Osteoblast (primary cell): Measurements from ENCODE around the gene KDM7A. TPM values are rescaled to one million over a fixed set of nuclear protein-coding genes. Genes with fewer than 3 reads are reported as not detected.

ENCODE experiments used
- DNase-seq: peaks from one replicate; pipeline ENCODE4 v3.0.0; 2011; ENCODE audit warnings: low spot score, mixed read lengths; ENCODE audit not compliant: insufficient read length; ENCODE audit errors: missing footprints
- H2AFZ ChIP-seq: 2 replicates; pipeline ENCODE4 v1.6.0; 2011; ENCODE audit warnings: mild to moderate bottlenecking, low read length
- H3K27ac ChIP-seq: 2 replicates; pipeline ENCODE4 v1.5.1; 2011; ENCODE audit warnings: mild to moderate bottlenecking, low read depth, low read length, moderate library complexity
- H3K27me3 ChIP-seq: 2 replicates; pipeline ENCODE4 v1.6.0; 2012; ENCODE audit warnings: mild to moderate bottlenecking, control low read depth, inconsistent platforms, low read length, moderate library complexity; ENCODE audit not compliant: insufficient read depth
- H3K36me3 ChIP-seq: 2 replicates; pipeline ENCODE4 v1.5.1; 2011; ENCODE audit warnings: mild to moderate bottlenecking, low read length, control low read depth, moderate library complexity; ENCODE audit not compliant: insufficient read depth
- H3K4me1 ChIP-seq: 2 replicates; pipeline ENCODE4 v1.5.1; 2011; ENCODE audit warnings: mild to moderate bottlenecking, low read length, control low read depth, moderate library complexity; ENCODE audit not compliant: insufficient read depth
- H3K4me2 ChIP-seq: 2 replicates; pipeline ENCODE4 v1.6.0; 2011; ENCODE audit warnings: mild to moderate bottlenecking, low read length; ENCODE audit not compliant: insufficient read depth
- H3K4me3 ChIP-seq: fragments of 200-600 bp; sonication (generic); 3 replicates; pipeline ENCODE4 v1.5.1; 2012; ENCODE audit warnings: mild to moderate bottlenecking, low read length, inconsistent platforms; ENCODE audit not compliant: insufficient read depth
- H3K79me2 ChIP-seq: 2 replicates; pipeline ENCODE4 v1.6.0; 2012; ENCODE audit warnings: mild to moderate bottlenecking, low read length, control low read depth, inconsistent platforms; ENCODE audit not compliant: insufficient read depth
- H3K9me3 ChIP-seq: 2 replicates; pipeline ENCODE4 v1.5.1; 2011; ENCODE audit warnings: low read depth, low read length, control low read depth
- H4K20me1 ChIP-seq: 2 replicates; pipeline ENCODE4 v1.6.0; 2012; ENCODE audit warnings: mild to moderate bottlenecking, low read length, control low read depth; ENCODE audit not compliant: insufficient read depth
- CTCF ChIP-seq: IDR thresholded peaks from 2 replicates; pipeline ENCODE4 v1.5.1; 2011; ENCODE audit warnings: mild to moderate bottlenecking, low read depth, low read length, moderate library complexity; ENCODE audit errors: extremely low read depth
- total RNA-seq: library from RNA; depleted of rRNA; stranded (reverse); fragments of >200 nt; gene quantifications from 2 replicates; pipeline ENCODE4 v1.2.3, GENCODE V29; 2012

The KDM7A gene
- total RNA-seq, 1 donor: 13.4 TPM

GRCh38 chr7:140062118-140062527 lies 114.7 kb downstream of the KDM7A start:
- H3K79me2 ChIP-seq: peaks cover 12% of the 10 kb centered on the region
- H4K20me1 ChIP-seq: no peaks in the 10 kb centered on the region
- DNase-seq: no peak
- H3K4me2 ChIP-seq: peak overlapping the region; percentile 81
- H3K4me1 ChIP-seq: peaks cover 33% of the 10 kb centered on the region
- no peaks in the 10 kb centered on the region for H3K36me3 ChIP-seq
- no peaks in the 10 kb centered on the region for H3K9me3 ChIP-seq
- TF ChIP-seq CTCF: no peak
- H2AFZ ChIP-seq: peak overlapping the region; percentile 92
- H3K4me3 ChIP-seq: peak overlapping the region; percentile 85
- peak overlapping the region; percentile 78 for H3K27ac ChIP-seq
- no peaks in the 10 kb centered on the region for H3K27me3 ChIP-seq

GRCh38 chr7:140061607-140061930 lies 115.2 kb downstream of the KDM7A start:
- Histone ChIP-seq H3K4me2 (peak overlapping the region; percentile 81), H3K27ac (peak overlapping the region; percentile 52)
- TF ChIP-seq CTCF: no peak

GRCh38 chr7:140060788-140061606 lies 115.8 kb downstream of the KDM7A start:
- H2AFZ ChIP-seq: no peak overlapping the region
- peak overlapping the region; percentile 81 for H3K4me2 ChIP-seq
- no peak for DNase-seq
- H4K20me1 ChIP-seq: no peaks in the 10 kb centered on the region
- no peaks in the 10 kb centered on the region for H3K36me3 ChIP-seq
- peaks cover 13% of the 10 kb centered on the region for H3K79me2 ChIP-seq
- H3K9me3 ChIP-seq: no peaks in the 10 kb centered on the region
- H3K4me1 ChIP-seq: peaks cover 33% of the 10 kb centered on the region
- peak overlapping the region; percentile 85 for H3K4me3 ChIP-seq
- H3K27me3 ChIP-seq: no peaks in the 10 kb centered on the region
- no peak for TF ChIP-seq CTCF
- peak overlapping the region; percentile 52 for H3K27ac ChIP-seq

More at GRCh38 chr7:140061607-140061930, 115.2 kb downstream of the KDM7A start:
- H3K4me3 ChIP-seq: peak overlapping the region; percentile 85
- H3K9me3 ChIP-seq: no peaks in the 10 kb centered on the region
- peaks cover 33% of the 10 kb centered on the region for H3K4me1 ChIP-seq
- peaks cover 13% of the 10 kb centered on the region for H3K79me2 ChIP-seq
- no peak overlapping the region for H2AFZ ChIP-seq
- H4K20me1 ChIP-seq: no peaks in the 10 kb centered on the region
- no peaks in the 10 kb centered on the region for H3K27me3 ChIP-seq
- no peak for DNase-seq
- H3K36me3 ChIP-seq: no peaks in the 10 kb centered on the region

- peaks cover 13% of the 10 kb centered on the region for H3K79me2 ChIP-seq
- no peaks in the 10 kb centered on the region for H3K9me3 ChIP-seq
- peak overlapping the region; percentile 52 for H3K27ac ChIP-seq
- H3K36me3 ChIP-seq: no peaks in the 10 kb centered on the region
- H3K27me3 ChIP-seq: no peaks in the 10 kb centered on the region
- DNase-seq: no peak
- H4K20me1 ChIP-seq: no peaks in the 10 kb centered on the region
- TF ChIP-seq CTCF: no peak
- peaks cover 33% of the 10 kb centered on the region for H3K4me1 ChIP-seq
- H2AFZ ChIP-seq: no peak overlapping the region
- no peak overlapping the region for H3K4me3 ChIP-seq
- H3K4me2 ChIP-seq: peak overlapping the region; percentile 81
These were observed 116.5 kb downstream of the KDM7A start for GRCh38 chr7:140060243-140060630.
